HG03378 (cell line): ENCODE measurements around the gene RPS4Y2.

Source experiments
- ATAC-seq: cut with Tn5 transposase; IDR thresholded peaks from one replicate; pipeline ENCODE4 v1.9.1; 2021; ENCODE audit warnings: mild to moderate bottlenecking, moderate library complexity; ENCODE audit not compliant: unreplicated experiment

The RPS4Y2 gene

DNA sequence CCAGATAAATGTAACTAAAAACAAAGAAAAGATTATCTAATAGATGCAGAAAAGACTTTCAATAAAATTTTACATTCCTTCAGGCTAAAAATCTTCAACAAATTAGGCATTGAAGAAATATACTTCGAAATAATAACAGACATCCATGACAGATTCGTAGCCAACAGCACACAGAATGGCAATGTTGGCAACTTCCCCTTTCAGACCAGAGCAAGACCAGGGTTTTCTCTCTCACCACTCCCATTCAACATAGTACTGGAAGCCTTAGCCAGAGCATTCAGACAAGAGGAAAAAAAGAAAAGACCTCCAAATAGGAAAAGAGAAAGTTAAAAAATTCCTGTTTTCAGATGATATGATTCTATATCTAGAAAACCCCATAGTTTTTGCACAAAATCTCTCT is 61.2 kb downstream of the RPS4Y2 start:
- ATAC-seq = no peak
